Breast epithelium (tissue), 3 donors: Measurements from ENCODE around the gene RPN1.

ENCODE experiments used
- CTCF ChIP-seq, 3 donors: fragments of 450-650 bp; IDR thresholded peaks; one replicate each; pipeline ENCODE4 v1.5.1; 2016 to 2017; ENCODE audit warnings: antibody characterized with exemption in 3 of 3, mild to moderate bottlenecking in 3 of 3, moderate library complexity in 3 of 3
- POLR2AphosphoS5 ChIP-seq, 3 donors: sonication (generic); formaldehyde crosslinking; IDR thresholded peaks; one replicate each; pipeline ENCODE4 v1.6.1; 2017; ENCODE audit warnings: antibody characterized with exemption in 3 of 3

DNA sequence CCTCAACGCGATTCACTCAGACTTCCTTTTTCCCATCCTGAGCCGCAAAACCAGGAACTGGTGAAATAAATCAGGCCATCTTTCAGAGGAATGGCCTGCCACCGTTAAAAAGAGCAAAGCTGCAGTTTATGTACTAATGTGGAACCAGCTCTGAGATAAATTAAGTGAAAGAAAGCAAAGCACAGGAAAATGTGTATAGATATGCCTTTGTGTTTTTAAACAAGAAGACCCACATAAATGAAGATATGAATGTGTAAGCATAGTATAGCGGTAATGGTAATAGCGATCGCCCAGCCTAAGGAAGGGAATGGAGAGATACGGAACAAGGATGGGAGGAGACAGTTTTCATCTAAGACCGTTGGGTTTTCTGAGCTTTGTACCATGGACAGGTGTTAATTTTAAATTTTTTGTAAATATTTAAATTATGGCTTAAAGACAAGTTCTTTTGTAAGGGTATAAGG, 30.8 kb upstream of the RPN1 start:
- TF ChIP-seq POLR2AphosphoS5 (IDR thresholded peaks at IDR 0.05): no peak
- TF ChIP-seq CTCF (IDR thresholded peaks at IDR 0.05): no peak
